GM21381 (cell line): ENCODE measurements around the gene ASPA.
"Not testable (repeated sequence)": the region's sequence is repeated elsewhere in the genome, so short reads cannot be mapped to it uniquely, and the experiment has no call there.

Experiments
- ATAC-seq: cut with Tn5 transposase; IDR thresholded peaks from one replicate; pipeline ENCODE4 v1.9.1; 2021; ENCODE audit warnings: mild to moderate bottlenecking, moderate library complexity; ENCODE audit not compliant: unreplicated experiment

ASPA gene

DNA sequence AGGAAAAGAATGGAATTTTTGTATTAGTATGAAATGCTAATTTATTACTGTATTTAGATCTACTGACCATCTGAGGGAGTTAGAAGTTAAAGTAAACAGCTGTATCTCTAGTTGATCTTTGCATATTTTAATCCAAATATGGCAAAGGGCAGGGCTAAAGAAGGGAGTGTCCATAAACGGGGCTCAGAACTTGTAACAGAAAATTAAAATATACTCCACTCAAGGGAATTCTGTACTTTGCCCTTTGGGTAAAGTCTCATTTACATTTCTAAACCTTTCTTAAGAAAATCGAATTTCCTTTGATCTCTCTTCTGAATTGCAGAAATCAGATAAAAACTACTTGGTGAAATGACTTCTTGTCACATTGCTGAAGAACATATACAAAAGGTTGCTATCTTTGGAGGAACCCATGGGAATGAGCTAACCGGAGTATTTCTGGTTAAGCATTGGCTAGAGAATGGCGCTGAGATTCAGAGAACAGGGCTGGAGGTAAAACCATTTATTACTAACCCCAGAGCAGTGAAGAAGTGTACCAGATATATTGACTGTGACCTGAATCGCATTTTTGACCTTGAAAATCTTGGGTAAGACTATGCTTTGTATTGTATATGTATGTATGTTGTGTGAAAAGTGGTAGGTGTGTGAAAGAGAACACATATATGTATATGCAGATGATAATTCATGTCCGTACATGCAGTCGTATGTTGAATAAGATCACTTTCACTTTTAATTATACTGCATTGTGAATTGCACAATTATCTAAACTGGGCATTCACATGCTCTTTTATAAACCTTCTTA, at the start of gene ASPA:
Gene ASPA (plus strand): TSS at position 186 of the 799 bp plus-strand sequence. CDS start 163 bp downstream, at position 349.
- no peak for ATAC-seq

DNA sequence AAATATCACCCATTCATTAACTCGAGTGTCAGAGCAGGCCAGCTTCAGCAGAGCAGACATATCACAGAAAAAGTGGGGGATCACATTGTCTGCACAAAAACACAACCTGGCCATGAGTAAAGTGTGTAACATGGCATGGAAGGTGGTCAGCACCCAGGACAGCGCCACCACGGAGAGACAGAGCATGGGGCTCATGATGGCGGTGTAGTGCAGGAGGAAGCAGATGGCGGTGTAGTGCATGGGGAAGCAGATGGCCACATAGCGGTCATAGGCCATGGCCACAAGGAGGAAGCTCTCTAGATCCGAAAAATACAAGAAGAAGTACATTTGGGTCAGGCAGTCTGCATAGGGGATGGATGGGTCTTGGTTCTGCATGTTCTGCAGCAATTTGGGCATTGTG, 42.6 kb upstream of the ASPA start:
- ATAC-seq = not testable (repeated sequence)

DNA sequence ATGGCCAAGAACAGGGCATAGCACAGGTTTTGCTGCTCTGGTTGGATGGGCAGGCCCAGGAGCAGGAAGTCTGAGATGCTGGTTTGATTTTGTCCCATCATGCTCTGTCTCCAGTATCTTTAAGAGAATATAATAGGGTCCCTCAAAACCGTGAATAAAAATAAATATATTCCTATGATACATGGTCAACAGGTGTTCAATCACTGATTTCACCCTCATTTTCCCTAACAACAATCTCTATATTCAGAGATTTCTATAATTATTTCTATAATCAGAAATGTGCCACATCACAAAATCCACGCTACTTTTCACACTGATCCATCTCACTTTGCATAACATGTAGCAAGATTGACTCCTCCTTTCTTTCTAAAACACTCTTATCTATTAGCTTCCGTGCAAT, 42.1 kb upstream of the ASPA start, which contains the start of gene OR1E2:
Gene OR1E2 (minus strand): TSS at position 101 of the 400 bp plus-strand sequence. CDS start 0 bp downstream, at position 101.
- ATAC-seq = no peak

DNA sequence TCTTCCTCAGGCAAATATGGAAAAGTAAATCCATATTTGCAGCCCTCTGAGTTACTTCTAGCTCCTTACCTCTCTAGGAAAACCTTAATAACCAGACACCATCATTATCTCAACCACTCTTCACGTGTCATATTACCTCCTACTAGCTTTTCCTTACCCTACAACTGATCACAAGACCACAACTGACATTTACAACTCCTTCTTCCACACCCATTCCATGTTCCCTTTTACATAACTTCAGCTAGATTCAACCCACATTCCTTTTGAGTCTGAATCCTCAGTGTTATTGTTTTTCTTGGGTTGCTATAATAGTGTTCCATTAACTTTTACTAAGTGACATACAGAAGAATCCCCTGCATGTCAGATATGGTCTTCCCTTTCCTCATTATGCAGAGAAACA, 37.4 kb upstream of the ASPA start:
- no peak for ATAC-seq

DNA sequence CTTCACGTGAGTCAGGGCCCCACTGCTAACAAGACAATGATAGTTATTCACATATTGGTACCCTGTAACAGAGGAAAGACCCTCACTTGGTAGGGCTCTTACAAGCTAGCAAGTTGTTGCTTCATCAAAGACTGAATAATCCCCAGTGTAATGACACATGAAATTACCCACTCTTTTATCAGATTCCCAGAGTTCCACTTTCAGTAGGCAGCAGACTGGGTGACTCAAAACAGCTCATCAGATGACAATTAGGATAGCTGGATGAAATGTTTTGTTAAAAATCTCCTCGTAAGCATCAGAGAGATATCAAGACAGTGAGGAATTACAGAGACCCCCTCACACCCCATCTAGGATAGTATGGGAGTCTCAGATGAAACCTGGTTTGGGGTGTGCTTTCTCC, 35.3 kb upstream of the ASPA start:
- ATAC-seq = no peak

DNA sequence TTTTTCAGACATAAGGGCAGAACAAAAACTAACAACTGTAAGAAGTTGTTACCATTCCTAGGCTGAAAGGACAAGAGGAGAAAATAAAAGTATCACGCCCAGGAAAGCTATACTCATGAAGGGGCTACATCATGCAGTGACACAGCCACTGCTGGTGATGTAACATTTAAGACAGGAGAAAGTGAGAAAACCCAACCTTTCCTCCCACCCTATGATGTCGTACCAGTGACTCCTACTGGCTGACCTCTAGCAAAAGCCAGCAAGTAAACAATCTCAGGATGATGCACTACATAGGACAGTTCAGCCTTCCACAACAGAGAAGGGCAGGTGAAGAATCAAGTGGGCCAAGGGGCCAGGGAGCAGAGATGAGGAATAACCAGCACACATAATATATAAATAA, 28.2 kb upstream of the ASPA start:
- no peak for ATAC-seq

DNA sequence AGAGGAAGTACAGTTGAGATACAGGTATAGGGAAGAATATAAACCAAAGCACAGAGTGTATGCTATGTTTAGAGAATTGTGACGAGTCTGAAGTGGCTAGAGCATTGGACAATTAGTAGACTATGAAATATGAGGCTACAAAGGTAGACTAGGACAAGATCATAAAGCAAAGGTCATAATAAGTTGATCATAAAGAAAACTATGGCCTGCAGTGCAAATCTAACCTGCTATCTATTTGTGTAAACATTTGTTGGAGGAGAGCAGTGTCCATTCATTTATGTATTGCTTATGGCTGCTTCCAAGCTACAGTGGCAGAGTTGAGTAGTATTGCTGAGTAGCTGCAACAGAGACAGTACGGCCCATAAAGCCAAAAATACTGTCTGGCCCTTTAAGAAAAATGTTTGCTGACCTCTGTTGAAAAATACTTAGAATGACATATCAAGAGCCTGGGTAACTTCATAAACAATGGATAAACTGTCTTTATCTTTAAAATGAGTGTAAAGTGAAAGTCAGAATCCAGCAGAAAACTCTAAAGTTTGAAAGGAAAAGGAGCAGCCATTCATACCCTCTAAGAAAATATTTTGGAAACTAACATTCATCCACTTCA, 27.6 kb upstream of the ASPA start:
- no peak for ATAC-seq

DNA sequence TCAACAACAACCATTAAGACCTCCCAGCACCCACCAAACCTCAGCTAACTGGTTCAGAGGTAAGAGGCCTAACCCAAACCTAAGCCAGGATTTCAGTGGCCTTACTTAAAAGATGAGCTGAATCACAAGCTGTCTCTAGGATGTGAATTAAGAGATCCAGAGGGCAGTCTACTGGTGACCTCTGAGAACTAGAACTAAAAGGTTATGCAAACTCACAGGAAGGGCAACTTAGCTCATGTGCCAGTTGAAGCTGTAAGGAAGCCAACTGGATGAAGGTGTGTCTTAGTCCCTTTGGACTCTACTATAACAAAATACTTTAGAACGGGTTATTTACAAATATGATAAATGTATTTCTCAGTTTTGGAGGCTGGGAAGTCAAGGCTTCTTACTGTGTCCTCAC, 9.4 kb upstream of the ASPA start:
- ATAC-seq = not testable (repeated sequence)

DNA sequence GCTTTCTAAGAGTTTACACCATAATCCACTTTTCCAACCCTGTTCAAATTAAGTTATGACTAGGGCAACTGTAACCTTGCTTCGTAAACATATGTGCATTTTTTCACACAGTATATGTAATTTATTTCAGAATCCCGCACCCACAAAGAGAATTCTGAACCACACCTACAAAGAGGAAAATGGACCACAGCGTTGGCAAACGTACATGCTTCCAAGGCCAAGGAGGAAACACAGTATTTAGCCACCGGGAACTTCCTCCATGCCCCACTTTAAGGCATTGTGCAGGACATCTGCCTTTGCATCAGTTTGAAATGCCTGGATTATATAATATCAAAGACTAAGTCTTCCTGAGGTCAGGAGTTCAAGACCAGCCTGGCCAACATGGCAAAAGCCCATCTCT, 6.3 kb upstream of the ASPA start:
- ATAC-seq = no peak

DNA sequence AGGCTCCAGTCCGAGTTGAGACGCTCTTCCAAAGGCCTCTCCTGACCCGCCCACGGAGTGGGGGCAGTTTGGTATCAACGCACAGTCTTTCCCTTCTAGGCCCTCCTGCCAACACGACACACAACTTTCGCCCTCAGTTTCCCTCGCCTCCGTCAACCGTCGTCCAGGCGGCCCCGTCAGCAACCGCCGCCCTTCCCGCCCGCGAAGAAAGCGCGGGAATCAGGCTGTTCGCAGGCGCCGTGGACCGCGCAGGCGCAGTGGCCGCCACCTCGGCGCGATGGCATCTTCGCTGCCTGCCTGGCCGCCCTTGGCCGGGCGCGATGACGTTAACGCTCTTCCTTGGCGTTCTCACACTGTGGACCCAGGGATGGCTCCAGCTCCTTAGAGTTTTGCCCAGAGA, 4.2 kb upstream of the ASPA start, which contains the start of gene SPATA22:
Gene SPATA22 (minus strand): TSS at position 221 of the 400 bp plus-strand sequence. CDS start 2,494 bp downstream, outside the sequence.
- no peak for ATAC-seq

DNA sequence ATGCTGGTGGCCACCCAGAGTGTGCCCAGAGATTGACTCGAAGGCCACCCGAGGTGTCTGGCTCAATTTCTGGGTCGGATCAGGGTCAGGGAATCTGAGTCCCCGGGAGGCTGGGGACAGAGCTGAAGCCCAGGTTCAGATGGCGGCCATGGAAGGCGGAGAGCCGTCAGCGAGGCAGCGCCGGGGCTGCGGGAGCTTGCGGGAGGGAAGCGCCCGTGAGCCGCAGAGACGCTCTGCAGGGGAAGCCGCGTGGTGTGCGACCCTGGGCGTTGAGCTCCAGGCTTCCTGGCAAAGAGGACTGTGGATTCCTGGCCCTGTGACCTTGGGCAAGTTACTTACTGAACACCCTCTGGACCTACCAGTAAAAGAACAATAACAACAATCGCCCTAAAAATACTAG, 3.7 kb upstream of the ASPA start:
- no peak for ATAC-seq

DNA sequence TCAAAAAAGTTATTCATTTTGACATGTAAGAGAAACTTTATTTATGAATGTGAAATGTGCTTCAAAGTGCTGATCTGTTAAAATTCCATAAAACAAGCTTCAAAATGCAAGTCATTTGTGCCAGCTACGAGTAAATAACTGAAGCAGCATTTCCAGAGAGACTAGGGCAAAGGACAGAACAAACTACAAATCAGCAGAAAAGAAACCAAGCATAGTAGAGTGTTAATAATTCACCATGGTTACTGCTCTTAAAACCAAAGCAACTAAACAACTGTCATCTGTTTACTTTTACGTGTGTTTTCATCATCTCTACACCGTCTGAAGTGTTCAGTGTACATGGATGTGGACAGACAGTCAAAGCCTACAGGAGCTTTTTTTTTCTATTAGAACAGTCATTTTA, 1.6 kb upstream of the ASPA start:
- ATAC-seq = no peak

DNA sequence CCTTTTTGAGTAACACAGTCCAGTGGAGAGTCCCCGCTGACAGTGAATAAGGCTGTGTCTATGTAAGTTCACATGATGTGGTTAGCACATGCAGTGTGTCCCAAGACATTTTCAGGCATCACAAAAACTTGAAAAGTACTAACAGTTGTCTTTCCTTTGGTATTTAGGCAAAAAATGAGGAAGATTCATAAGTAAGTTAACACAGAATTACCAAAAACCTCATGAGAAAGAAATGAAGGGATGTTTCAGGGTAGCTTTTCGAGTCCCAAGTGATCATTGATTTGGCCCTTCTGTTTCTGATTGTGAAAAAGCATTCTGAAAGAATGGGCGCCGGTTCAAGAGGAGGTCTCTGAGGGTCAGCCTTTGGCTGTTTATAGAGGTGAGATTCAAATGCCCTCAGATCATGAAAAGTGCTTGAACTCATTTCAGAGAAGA, 529 bp upstream of the ASPA start:
- no peak for ATAC-seq

DNA sequence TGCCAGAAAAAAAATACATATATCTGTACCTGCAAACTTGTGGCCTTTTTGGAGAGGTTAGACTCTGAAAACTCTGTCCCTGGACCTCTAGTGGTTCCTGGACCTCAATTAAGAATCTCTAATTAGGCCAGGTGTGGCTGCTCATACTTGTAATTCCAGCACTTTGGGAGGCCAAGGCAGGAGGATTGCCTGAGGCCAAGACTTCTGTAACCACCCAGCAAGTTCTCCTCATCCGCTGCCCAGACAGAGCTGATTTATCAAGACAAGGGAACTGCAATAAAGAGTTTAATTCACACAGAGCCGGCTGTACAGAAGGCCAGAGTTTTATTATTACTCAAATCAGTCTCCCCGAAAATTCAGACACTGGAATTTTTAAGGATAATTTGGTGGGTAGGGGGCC, 4.2 kb downstream of the ASPA start:
- no peak for ATAC-seq

DNA sequence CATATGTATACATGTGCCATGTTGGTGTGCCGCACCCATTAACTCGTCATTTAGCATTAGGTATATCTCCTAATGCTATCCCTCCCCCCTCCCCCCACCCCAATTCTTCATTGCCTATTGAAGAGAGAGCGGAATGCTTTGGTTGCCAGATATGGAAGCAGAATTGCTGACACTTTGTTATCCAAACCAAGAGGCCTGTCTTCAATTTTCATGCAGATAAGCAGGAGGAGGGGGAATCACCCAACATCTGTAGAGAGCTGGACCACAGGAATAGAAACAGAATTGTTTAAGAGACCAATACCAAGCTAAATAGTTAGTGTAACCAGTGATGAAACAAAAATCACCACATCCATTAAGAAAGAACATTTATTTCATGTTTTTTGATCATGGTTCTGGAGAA, 7.1 kb downstream of the ASPA start:
- ATAC-seq = no peak

DNA sequence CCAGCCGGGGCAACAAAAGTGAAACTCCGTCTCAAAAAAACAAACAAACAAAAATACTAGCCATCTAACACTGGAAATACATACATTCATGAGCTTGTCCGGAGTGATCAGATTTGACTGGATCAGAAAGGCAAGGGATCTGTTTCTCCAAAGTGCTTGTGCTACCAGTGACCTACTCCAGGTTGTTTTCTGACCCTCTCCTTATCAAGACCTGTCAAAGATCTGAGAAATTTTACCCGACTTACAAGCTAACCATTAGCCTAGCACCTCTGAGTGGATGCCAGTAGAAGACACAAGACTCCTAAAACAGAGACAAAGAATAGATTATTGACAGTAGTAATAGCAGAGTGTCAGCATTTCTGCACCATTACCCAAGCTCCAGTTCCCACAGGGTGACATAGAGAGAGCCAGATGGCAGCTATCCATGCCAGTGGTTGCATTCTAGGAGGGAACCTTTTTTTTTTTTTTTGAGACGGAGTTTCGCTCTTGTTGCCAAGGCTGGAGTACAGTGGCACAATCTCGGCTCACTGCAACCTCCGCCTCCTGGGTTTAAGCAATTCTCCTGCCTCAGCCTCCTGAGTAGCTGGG, 9.8 kb downstream of the ASPA start:
- ATAC-seq = no peak

DNA sequence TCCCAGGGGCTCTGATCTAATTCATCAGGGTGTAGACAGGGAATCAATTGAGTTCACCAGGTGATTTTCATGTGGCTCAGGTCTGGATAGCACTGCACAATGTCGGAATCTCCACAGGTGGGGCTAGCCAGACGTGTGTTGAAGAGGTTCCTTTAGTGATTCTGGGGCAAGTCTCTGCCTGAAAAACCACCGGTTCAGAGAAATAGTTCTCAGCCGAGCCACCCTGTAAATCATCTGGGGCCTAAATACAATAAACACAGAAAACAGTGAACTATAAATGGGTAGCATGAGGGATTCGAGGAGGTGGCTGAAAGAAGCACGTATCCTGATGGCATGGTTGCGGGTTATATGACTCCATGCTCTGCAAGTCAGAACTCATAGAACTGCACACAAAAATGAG, 21.3 kb downstream of the ASPA start:
- ATAC-seq = no peak

DNA sequence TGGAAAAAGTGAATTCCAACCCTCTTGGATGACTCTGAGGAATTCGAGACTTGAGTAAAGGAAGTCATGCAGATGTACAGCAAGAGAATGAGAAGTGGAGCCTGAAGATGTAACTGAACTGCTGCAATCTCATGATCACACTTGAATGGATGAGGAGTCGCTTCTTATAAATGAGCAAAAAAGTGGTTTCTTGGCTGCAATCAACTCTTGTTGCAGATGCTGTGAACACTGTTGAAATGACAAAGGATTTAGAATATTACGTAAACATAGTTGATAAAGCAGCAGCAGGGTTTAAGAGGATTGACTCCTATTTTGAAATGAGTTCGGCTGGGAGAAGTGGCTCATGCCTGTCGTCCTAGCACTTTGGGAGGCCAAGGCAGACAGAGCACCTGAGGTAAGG, 25.5 kb downstream of the ASPA start:
- ATAC-seq = no peak

DNA sequence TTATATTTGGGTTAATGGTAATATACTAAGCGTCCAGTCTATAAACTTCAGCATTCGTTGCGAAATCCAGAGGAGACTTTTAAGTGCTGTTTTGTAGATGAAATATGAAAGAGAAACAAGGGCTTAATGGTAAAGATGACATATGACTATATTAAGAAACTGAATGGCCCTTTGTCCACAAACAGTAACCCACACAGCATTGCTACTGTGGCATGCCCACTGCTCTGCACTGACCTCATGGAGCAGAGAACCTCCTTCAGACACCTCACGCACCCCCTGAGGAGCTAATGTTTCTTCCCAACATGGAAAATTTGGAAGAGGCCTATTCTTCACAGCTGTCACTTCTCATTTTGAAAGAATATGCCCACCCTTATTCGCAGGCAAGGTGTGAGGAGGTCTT, 26.7 kb downstream of the ASPA start:
- ATAC-seq = no peak

DNA sequence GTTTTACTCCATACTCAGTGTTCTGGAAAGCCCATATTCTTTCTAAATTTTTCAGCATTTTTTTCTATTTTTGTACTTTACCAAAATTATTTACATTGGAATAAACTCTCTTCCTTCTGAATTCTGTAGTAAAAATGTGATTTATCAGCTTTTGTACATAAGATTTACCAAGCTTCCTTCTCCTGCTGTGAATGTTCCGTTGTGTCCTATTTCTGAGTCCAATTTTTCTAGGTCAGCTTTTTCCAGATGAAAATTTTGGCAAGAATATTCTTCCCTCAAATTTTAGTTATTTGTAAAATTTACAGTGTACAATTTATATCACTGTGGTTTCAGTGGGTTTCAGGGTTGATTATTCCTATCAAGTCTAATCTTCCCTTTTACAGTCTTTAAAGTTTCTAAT, 27.5 kb downstream of the ASPA start:
- ATAC-seq = no peak

DNA sequence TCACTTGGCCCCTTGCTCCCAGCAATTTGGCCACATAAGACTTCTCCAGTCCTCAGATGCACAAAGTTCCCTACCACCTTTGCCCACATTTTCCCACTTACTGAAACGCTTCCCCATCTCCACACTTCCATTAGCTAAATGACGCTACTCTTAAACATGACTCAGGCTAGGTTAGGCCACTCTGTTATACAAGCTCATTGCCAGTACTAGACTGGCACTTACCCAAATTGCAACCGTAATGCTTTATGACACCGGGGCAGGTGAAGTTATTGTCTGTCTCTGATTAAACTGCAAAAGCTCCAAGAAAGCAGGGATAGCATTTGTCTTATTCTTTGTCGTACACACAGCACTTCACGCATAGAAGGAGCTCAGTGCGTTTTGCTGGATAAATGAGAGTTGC, 29.2 kb downstream of the ASPA start:
- no peak for ATAC-seq

DNA sequence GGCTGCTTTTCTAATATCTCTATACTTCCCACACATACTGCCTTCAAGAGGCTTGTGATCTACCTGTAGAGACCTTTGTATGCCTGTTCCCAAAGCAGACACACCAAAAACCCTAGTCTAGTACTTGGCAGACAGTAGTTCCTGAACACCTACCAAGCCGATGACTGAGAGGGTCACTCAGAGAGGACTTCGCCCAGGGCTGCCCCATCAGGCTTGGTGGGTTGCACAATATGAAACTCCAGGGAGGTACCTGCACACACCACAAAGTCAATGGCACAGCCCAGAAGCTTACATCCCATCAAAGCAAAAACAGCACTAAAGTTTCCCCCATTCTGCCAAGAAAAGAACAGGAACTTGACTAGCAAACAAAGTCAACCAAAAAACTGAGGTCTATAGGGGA, 30.3 kb downstream of the ASPA start:
- ATAC-seq = no peak
